Measurements from ENCODE around the gene RPL36. TPM values are rescaled to one million over a fixed set of nuclear protein-coding genes. Genes with fewer than 3 reads are reported as not detected.

Gene RPL36
- total and polyA plus RNA-seq, 2 experiments from 2014 or later: 895 to 3,204 TPM

GRCh38 chr19:5666921-5667610 is 23.0 kb upstream of the RPL36 start (continued):
- TF ChIP-seq ZNF462 (CRISPR knock-in tag; IDR thresholded peaks at IDR 0.05): no peak

- Mint-ChIP-seq H3K36me3 (ENCODE audit: low read depth) (peaks cover 77% of the 10 kb centered on the region), H3K4me3 (no peak overlapping the region; the same call in 2 of the 3 replicates), H3K27me3 (ENCODE audit: insufficient read depth, low read depth, poor library complexity) (peaks cover 19% of the 10 kb centered on the region), H3K27ac (peak overlapping the region; percentile 96), H3K9me3 (no peaks in the 10 kb centered on the region), H3K4me1 (peaks cover 13% of the 10 kb centered on the region)
- no peaks in the 10 kb centered on the region for H3K27me3 ChIP-seq (ENCODE audit: insufficient read depth)
- DNase-seq (ENCODE audit: low spot score): peak; percentile 80
- no peak overlapping the region for H2AFZ ChIP-seq
- no peak overlapping the region for H3K4me3 ChIP-seq
- peaks cover 16% of the 10 kb centered on the region for H4K20me1 ChIP-seq (replicated peaks; ENCODE audit: insufficient read depth)
- peaks cover 14% of the 10 kb centered on the region for H3F3A ChIP-seq (replicated peaks; ENCODE audit: low read depth)
- H3K27ac ChIP-seq (ENCODE audit: low read depth): 0 out of 2 replicates have a peak overlapping the region, but pooled peaks have one; percentile 45
- no peak overlapping the region for H3K4me2 ChIP-seq
- peaks cover 37% of the 10 kb centered on the region for H3K36me3 ChIP-seq (ENCODE audit: insufficient read depth)
- 0 out of 2 replicates have a peak, but pooled peaks cover 3% of the 10 kb centered on the region for H3K4me1 ChIP-seq (ENCODE audit: insufficient read depth)
- TF ChIP-seq CREB1 (CRISPR knock-in tag; IDR thresholded peaks at IDR 0.05; ENCODE audit: low read depth): peak; percentile 51
- TF ChIP-seq, protein P1, sequence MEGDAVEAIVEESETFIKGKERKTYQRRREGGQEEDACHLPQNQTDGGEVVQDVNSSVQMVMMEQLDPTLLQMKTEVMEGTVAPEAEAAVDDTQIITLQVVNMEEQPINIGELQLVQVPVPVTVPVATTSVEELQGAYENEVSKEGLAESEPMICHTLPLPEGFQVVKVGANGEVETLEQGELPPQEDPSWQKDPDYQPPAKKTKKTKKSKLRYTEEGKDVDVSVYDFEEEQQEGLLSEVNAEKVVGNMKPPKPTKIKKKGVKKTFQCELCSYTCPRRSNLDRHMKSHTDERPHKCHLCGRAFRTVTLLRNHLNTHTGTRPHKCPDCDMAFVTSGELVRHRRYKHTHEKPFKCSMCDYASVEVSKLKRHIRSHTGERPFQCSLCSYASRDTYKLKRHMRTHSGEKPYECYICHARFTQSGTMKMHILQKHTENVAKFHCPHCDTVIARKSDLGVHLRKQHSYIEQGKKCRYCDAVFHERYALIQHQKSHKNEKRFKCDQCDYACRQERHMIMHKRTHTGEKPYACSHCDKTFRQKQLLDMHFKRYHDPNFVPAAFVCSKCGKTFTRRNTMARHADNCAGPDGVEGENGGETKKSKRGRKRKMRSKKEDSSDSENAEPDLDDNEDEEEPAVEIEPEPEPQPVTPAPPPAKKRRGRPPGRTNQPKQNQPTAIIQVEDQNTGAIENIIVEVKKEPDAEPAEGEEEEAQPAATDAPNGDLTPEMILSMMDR (conservative IDR thresholded peaks at IDR 0.05; ENCODE audit: low read depth in 2 of 2): no peak
- no peaks in the 10 kb centered on the region; the same call in 1 of the 2 replicates for H3K79me2 ChIP-seq (replicated peaks; ENCODE audit: insufficient read depth)
- peak; percentile 91 for ATAC-seq
- H3K9me2 ChIP-seq (ENCODE audit: insufficient read depth): no peaks in the 10 kb centered on the region
Observed at GRCh38 chr19:5667751-5668271, 22.3 kb upstream of the RPL36 start.
